Embryonic facial prominence (tissue), 1 donor: Measurements from ENCODE around the gene LAD1.

Experiments used
- DNase-seq: peaks from one replicate; pipeline ENCODE4 v3.0.0-alpha.2; 2016; ENCODE audit errors: extremely low spot score

Gene LAD1

GRCh38 chr1:201399018-201399351, at the start of gene LAD1:
Gene LAD1, minus strand, starts transcription at chr1:201399324. Its CDS starts 18 bp downstream, at chr1:201399306.
- DNase-seq = no peak

GRCh38 chr1:201447903-201448871, 49.1 kb upstream of the LAD1 start:
- DNase-seq = no peak

GRCh38 chr1:201445310-201445709, 46.2 kb upstream of the LAD1 start:
- DNase-seq = no peak

- DNase-seq = no peak
Observed at GRCh38 chr1:201444792-201445191, 45.7 kb upstream of the LAD1 start.

- no peak for DNase-seq
Observed at GRCh38 chr1:201443747-201444146, 44.6 kb upstream of the LAD1 start.

- no peak for DNase-seq
Observed at GRCh38 chr1:201436969-201437368, 37.8 kb upstream of the LAD1 start.

GRCh38 chr1:201436393-201436792, 37.3 kb upstream of the LAD1 start:
- no peak for DNase-seq

- DNase-seq = no peak
Observed at GRCh38 chr1:201434266-201434665, 35.1 kb upstream of the LAD1 start.

GRCh38 chr1:201433609-201434008, 34.5 kb upstream of the LAD1 start:
- DNase-seq = no peak

GRCh38 chr1:201430776-201431175, 31.7 kb upstream of the LAD1 start:
- DNase-seq = no peak

GRCh38 chr1:201429736-201430501, 30.8 kb upstream of the LAD1 start:
- DNase-seq = no peak

- no peak for DNase-seq
Observed at GRCh38 chr1:201427963-201428362, 28.8 kb upstream of the LAD1 start.

GRCh38 chr1:201426479-201427310, 27.6 kb upstream of the LAD1 start:
- DNase-seq = no peak

GRCh38 chr1:201424146-201424545, 25.0 kb upstream of the LAD1 start:
- DNase-seq = no peak

- DNase-seq = no peak
Observed at GRCh38 chr1:201423655-201424054, 24.5 kb upstream of the LAD1 start.

- DNase-seq = no peak
Observed at GRCh38 chr1:201422436-201423030, 23.4 kb upstream of the LAD1 start.

- DNase-seq = no peak
Observed at GRCh38 chr1:201422026-201422425, 22.9 kb upstream of the LAD1 start.

- DNase-seq = no peak
Observed at GRCh38 chr1:201421041-201421440, 21.9 kb upstream of the LAD1 start.

- no peak for DNase-seq
Observed at GRCh38 chr1:201420608-201421002, 21.5 kb upstream of the LAD1 start.

- DNase-seq = no peak
Observed at GRCh38 chr1:201419746-201420607, 20.9 kb upstream of the LAD1 start.

- DNase-seq = no peak
Observed at GRCh38 chr1:201419256-201419655, 20.1 kb upstream of the LAD1 start.
